ENCODE measurements around the gene HAPSTR1.

HAPSTR1 gene

DNA sequence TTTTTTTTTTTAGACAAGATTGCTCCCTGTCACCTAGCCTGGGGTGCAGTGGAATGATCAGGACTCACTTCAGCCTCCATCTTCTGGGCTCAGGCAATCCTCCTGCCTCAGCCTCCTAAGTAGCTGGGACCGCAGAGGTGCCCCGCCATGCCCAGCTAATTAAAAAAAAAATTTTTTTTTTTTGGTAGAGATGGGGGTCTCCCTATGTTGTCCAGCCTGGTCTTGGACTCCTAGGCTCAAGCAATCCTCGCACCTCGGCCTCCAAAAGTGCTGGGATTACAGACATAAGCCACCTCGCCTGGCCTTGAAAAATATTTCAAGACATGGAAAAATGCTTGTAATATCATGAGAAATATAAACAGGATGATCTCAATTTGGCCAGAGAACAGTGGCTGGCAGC is 42.9 kb downstream of the HAPSTR1 start:
- no peak overlapping the region for H3K4me3 ChIP-seq (ENCODE audit: low read depth, low read length)
- no peak for DNase-seq (ENCODE audit: low read depth)
- TF ChIP-seq POLR2A (IDR thresholded peaks at IDR 0.05; ENCODE audit: extremely low read depth, insufficient read length) (no peak), MYC (IDR thresholded peaks at IDR 0.05; ENCODE audit: low read depth, low read length) (no peak)
- TF ChIP-seq, protein P1, sequence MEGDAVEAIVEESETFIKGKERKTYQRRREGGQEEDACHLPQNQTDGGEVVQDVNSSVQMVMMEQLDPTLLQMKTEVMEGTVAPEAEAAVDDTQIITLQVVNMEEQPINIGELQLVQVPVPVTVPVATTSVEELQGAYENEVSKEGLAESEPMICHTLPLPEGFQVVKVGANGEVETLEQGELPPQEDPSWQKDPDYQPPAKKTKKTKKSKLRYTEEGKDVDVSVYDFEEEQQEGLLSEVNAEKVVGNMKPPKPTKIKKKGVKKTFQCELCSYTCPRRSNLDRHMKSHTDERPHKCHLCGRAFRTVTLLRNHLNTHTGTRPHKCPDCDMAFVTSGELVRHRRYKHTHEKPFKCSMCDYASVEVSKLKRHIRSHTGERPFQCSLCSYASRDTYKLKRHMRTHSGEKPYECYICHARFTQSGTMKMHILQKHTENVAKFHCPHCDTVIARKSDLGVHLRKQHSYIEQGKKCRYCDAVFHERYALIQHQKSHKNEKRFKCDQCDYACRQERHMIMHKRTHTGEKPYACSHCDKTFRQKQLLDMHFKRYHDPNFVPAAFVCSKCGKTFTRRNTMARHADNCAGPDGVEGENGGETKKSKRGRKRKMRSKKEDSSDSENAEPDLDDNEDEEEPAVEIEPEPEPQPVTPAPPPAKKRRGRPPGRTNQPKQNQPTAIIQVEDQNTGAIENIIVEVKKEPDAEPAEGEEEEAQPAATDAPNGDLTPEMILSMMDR (IDR thresholded peaks at IDR 0.05; ENCODE audit: low read depth, low read length) = no peak
- TF ChIP-seq, protein P2, sequence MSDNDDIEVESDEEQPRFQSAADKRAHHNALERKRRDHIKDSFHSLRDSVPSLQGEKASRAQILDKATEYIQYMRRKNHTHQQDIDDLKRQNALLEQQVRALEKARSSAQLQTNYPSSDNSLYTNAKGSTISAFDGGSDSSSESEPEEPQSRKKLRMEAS (IDR thresholded peaks at IDR 0.05; ENCODE audit: low read depth, low read length) = no peak

DNA sequence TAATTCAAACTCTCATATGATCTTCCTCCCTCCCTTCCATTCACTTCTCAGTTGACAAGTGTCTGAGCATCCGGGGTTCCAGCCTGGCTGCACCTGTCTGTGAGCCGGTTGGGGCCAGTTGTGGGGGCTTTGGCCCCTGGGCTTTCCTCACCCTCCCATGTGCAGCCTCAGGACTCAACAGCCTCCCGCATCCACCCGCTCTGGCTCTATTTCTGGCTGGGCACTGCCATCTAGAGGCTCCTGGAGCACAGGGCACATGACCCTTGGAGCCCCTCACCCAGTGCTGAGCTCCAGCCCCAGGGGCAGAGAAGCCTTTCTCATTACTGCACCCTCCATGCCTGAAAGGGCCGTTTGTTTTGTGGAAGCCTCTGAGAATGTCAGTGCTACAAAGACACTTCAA is 43.3 kb downstream of the HAPSTR1 start:
- TF ChIP-seq POLR2A (IDR thresholded peaks at IDR 0.05; ENCODE audit: extremely low read depth, insufficient read length) (no peak), MYC (IDR thresholded peaks at IDR 0.05; ENCODE audit: low read depth, low read length) (peak; percentile 89)
- TF ChIP-seq, protein P1 (IDR thresholded peaks at IDR 0.05; ENCODE audit: low read depth, low read length) = peak; percentile 78
- TF ChIP-seq, protein P2 (IDR thresholded peaks at IDR 0.05; ENCODE audit: low read depth, low read length) = peak; percentile 95
- DNase-seq (ENCODE audit: low read depth) = peak; percentile 78
- no peak overlapping the region for H3K4me3 ChIP-seq (ENCODE audit: low read depth, low read length)

DNA sequence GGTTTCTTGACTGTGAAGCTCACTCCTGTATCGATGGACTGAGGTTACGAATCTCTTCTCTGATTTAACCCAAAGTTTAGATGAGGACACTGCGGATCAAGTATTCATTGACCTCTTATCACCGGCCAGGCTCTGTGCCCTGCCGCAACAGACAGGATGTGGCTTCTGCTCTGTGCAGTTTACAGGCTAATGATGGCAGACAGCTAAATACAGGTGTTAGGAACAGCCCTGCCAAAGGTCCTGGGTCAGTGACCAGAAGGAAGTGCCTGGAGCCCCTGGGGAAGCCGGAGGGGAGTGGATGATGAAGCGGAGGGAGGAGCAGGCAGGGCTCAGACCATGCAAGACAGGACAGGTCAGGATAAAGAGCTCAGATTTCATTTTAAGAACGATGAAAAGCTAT is 44.4 kb downstream of the HAPSTR1 start:
- peak; percentile 63 for DNase-seq (ENCODE audit: low read depth)
- TF ChIP-seq MYC (IDR thresholded peaks at IDR 0.05; ENCODE audit: low read depth, low read length) (no peak), POLR2A (IDR thresholded peaks at IDR 0.05; ENCODE audit: extremely low read depth, insufficient read length) (no peak)
- TF ChIP-seq, protein P1 (IDR thresholded peaks at IDR 0.05; ENCODE audit: low read depth, low read length) = no peak
- TF ChIP-seq, protein P2 (IDR thresholded peaks at IDR 0.05; ENCODE audit: low read depth, low read length) = no peak
- no peak overlapping the region for H3K4me3 ChIP-seq (ENCODE audit: low read depth, low read length)

DNA sequence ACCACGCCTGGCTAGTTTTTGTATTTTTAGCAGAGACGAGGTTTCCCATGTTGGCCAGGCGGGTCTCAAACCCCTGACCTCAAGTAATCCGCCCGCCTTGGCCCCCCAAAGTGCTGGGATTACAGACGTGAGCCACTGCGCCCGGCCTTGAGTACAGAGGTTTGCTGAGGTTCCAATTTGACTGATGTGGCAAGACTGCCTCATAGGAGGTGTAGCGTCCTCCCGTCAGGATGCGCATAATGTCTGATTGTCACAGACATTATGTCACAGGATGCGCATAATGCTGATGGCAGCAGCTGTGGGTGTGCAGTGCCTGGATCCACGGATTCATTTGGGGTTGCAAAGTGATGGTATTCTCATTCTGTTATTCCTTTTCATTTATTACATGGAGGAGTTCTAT is 45.2 kb downstream of the HAPSTR1 start:
- no peak overlapping the region for H3K4me3 ChIP-seq (ENCODE audit: low read depth, low read length)
- TF ChIP-seq, protein P2 (IDR thresholded peaks at IDR 0.05; ENCODE audit: low read depth, low read length) = no peak
- TF ChIP-seq MYC (IDR thresholded peaks at IDR 0.05; ENCODE audit: low read depth, low read length) (no peak), POLR2A (IDR thresholded peaks at IDR 0.05; ENCODE audit: extremely low read depth, insufficient read length) (no peak)
- TF ChIP-seq, protein P1 (IDR thresholded peaks at IDR 0.05; ENCODE audit: low read depth, low read length) = no peak
- DNase-seq (ENCODE audit: low read depth) = no peak

DNA sequence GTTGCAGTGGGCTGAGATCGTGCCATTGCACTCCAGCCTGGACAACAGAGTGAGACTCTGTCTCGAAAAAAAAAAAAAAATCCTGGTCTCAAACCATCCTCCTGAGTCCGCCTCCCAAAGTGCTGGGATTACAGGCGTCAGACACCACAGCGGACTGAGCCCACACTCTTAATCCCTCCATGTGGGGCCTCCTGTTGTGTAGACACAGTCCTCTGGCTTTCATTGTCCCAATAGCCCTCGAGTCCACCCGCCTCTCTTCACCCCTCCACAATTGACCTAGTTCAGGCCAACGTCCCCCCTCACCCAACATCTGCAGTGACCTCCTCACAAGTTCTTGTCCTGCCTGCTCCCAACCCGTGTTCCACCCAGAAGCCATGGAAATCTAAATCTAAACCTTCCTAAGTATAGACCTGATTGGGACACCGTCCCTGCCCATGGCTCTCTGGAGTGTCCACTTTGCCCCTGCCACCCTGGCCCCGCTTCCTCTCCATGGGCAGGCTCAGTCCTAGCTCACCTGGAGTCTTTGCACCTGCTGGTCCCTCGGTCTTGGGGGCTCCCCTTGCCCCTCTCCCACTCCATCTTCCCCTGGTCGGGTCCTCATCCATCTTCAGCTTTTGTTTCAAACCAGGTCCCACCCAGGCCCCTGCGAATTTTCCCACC is 46.7 kb downstream of the HAPSTR1 start:
- DNase-seq (ENCODE audit: low read depth) = no peak
- TF ChIP-seq POLR2A (IDR thresholded peaks at IDR 0.05; ENCODE audit: extremely low read depth, insufficient read length) = no peak
- TF ChIP-seq, protein P1 (IDR thresholded peaks at IDR 0.05; ENCODE audit: low read depth, low read length) = no peak
- no peak overlapping the region for H3K4me3 ChIP-seq (ENCODE audit: low read depth, low read length)
